Calu3 (cell line): ENCODE data around the gene ECEL1. TPM values are rescaled to one million over a fixed set of nuclear protein-coding genes. Genes with fewer than 3 reads are reported as not detected.

Experiments used
- BruUV-seq: library from RNA; stranded (reverse); fragments of 400-500 nt; replicated peaks from 2 replicates; lab custom pipeline; 2021; lab: Mats Ljungman, UMichigan
- CTCF ChIA-PET: fragments of 300-600 bp; sonication (Branson Sonifier 250); formaldehyde crosslinking; loops from one replicate; lab custom pipeline; 2022; ENCODE audit warnings: antibody characterized with exemption; lab: Charles Lee
- DNase-seq: peaks from one replicate; pipeline ENCODE4 v3.0.0; 2022
- H3K27ac Mint-ChIP-seq: one replicate; pipeline ENCODE4 v1.8.0; 2022; ENCODE audit warnings: mixed read lengths; ENCODE audit not compliant: unreplicated experiment
- H3K27me3 Mint-ChIP-seq: one replicate; pipeline ENCODE4 v1.8.0; 2022; ENCODE audit warnings: mixed read lengths; ENCODE audit not compliant: unreplicated experiment
- H3K36me3 Mint-ChIP-seq: one replicate; pipeline ENCODE4 v1.8.0; 2022; ENCODE audit warnings: mild to moderate bottlenecking, moderate library complexity, mixed read lengths; ENCODE audit not compliant: insufficient read depth, unreplicated experiment
- H3K4me1 Mint-ChIP-seq: one replicate; pipeline ENCODE4 v1.8.0; 2022; ENCODE audit warnings: mild to moderate bottlenecking, low read depth, mixed read lengths; ENCODE audit not compliant: unreplicated experiment
- H3K4me3 Mint-ChIP-seq: one replicate; pipeline ENCODE4 v1.8.0; 2022; ENCODE audit warnings: mild to moderate bottlenecking, low read depth, moderate library complexity, mixed read lengths; ENCODE audit not compliant: unreplicated experiment
- H3K9me3 Mint-ChIP-seq: one replicate; pipeline ENCODE4 v1.8.0; 2022; ENCODE audit warnings: low read depth, mixed read lengths; ENCODE audit not compliant: unreplicated experiment
- intact Hi-C: fragments of 100-400 bp; cut with micrococcal nuclease; formaldehyde crosslinking; loops from one replicate; pipeline ENCODE4 v1.10.0; 2022; ENCODE audit not compliant: unreplicated experiment
- total RNA-seq: library from RNA; stranded (reverse); gene quantifications from 2 replicates; pipeline ENCODE4 v1.2.3, GENCODE V29; 2022
- TF ChIP-seq, protein P1 (sequence below): fragments of 200-600 bp; IDR thresholded peaks from one replicate; pipeline ENCODE4 v1.8.0; 2022; ENCODE audit warnings: antibody characterized with exemption; ENCODE audit not compliant: unreplicated experiment

The ECEL1 gene
- total RNA-seq, 1 experiment from 2014 or later = not detected

GRCh38 chr2:232501794-232502390, 14.3 kb upstream of the ECEL1 start:
- no peaks in the 10 kb centered on the region for H3K36me3 Mint-ChIP-seq
- TF ChIP-seq, protein P1, sequence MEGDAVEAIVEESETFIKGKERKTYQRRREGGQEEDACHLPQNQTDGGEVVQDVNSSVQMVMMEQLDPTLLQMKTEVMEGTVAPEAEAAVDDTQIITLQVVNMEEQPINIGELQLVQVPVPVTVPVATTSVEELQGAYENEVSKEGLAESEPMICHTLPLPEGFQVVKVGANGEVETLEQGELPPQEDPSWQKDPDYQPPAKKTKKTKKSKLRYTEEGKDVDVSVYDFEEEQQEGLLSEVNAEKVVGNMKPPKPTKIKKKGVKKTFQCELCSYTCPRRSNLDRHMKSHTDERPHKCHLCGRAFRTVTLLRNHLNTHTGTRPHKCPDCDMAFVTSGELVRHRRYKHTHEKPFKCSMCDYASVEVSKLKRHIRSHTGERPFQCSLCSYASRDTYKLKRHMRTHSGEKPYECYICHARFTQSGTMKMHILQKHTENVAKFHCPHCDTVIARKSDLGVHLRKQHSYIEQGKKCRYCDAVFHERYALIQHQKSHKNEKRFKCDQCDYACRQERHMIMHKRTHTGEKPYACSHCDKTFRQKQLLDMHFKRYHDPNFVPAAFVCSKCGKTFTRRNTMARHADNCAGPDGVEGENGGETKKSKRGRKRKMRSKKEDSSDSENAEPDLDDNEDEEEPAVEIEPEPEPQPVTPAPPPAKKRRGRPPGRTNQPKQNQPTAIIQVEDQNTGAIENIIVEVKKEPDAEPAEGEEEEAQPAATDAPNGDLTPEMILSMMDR = no peak
- no peak for DNase-seq
- no peak overlapping the region for H3K27ac Mint-ChIP-seq
- H3K4me1 Mint-ChIP-seq = no peaks in the 10 kb centered on the region
- H3K4me3 Mint-ChIP-seq = no peak overlapping the region
- peaks cover 80% of the 10 kb centered on the region for H3K27me3 Mint-ChIP-seq
- CTCF ChIA-PET = interaction anchor here (0.5 kb wide), 1 partner anchor 131 kb away, joined by 5 read pairs; no protein-coding TSS in a partner anchor
- intact Hi-C loops = no loop called here
- H3K9me3 Mint-ChIP-seq = no peaks in the 10 kb centered on the region
- no TSS peak for BruUV-seq

GRCh38 chr2:232501331-232501771, 13.7 kb upstream of the ECEL1 start:
- no peak for DNase-seq
- no peak overlapping the region for H3K4me3 Mint-ChIP-seq
- no TSS peak for BruUV-seq
- no peaks in the 10 kb centered on the region for H3K4me1 Mint-ChIP-seq
- H3K27ac Mint-ChIP-seq = no peak overlapping the region
- TF ChIP-seq, protein P1 = no peak
- no peaks in the 10 kb centered on the region for H3K36me3 Mint-ChIP-seq
- CTCF ChIA-PET = no interaction called here
- peaks cover 74% of the 10 kb centered on the region for H3K27me3 Mint-ChIP-seq
- intact Hi-C loops = no loop called here
- H3K9me3 Mint-ChIP-seq = no peaks in the 10 kb centered on the region

GRCh38 chr2:232498452-232498851, 10.8 kb upstream of the ECEL1 start:
- Mint-ChIP-seq H3K36me3 (no peaks in the 10 kb centered on the region), H3K4me3 (no peak overlapping the region), H3K4me1 (no peaks in the 10 kb centered on the region), H3K27me3 (peaks cover 58% of the 10 kb centered on the region), H3K27ac (no peak overlapping the region), H3K9me3 (no peaks in the 10 kb centered on the region)
- no TSS peak for BruUV-seq
- intact Hi-C loops = no loop called here
- CTCF ChIA-PET = no interaction called here
- TF ChIP-seq, protein P1 = no peak
- DNase-seq = no peak

GRCh38 chr2:232497348-232497747, 9.7 kb upstream of the ECEL1 start:
- H3K27ac Mint-ChIP-seq = no peak overlapping the region
- CTCF ChIA-PET = no interaction called here
- TF ChIP-seq, protein P1 = no peak
- H3K9me3 Mint-ChIP-seq = no peaks in the 10 kb centered on the region
- BruUV-seq = no TSS peak
- no peaks in the 10 kb centered on the region for H3K36me3 Mint-ChIP-seq
- H3K4me1 Mint-ChIP-seq = no peaks in the 10 kb centered on the region
- intact Hi-C loops = no loop called here
- peaks cover 65% of the 10 kb centered on the region for H3K27me3 Mint-ChIP-seq
- H3K4me3 Mint-ChIP-seq = no peak overlapping the region
- DNase-seq = no peak
